Activated CD4-positive, alpha-beta T cell treated with anti-CD3 and anti-CD28 coated beads, Interleukin-2, amount 50 U/mL, for 48 hours (primary cell): Measurements from ENCODE around the gene MIPEP.
A peak's percentile ranks its signal among the peaks of the same experiment; 100 is the strongest.
"Not testable (repeated sequence)": the region's sequence is repeated elsewhere in the genome, so short reads cannot be mapped to it uniquely, and the experiment has no call there.

Experiments
- DNase-seq, 2 experiments: peaks; one replicate each; pipeline ENCODE4 v3.0.0-alpha.2; 2020

MIPEP gene

GRCh38 chr13:23770428-23770827, 118.8 kb downstream of the MIPEP start:
- no peak for DNase-seq

GRCh38 chr13:23769401-23769800, 119.8 kb downstream of the MIPEP start:
- no peak for DNase-seq

GRCh38 chr13:23767838-23768237, 121.4 kb downstream of the MIPEP start:
- no peak for DNase-seq

DNA sequence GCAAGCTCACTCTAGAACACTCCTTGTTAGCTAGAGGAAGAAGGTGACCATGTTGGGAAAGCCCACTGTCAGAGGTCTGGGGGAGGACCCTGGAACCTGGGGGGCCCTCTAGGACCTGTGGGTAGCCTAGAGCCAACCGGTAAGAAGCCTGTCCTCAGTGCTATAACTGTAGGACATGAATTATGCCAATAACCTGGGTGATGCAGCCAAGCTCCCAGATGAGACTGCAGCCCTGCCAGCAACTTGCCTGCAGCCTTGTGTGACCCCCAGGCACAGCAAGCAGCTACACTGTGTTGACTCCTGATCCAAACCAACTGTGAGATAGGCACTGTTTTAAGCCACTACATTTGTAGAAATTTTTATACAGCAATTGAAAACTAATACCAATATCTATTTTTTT, 122.3 kb downstream of the MIPEP start:
- DNase-seq = no peak

DNA sequence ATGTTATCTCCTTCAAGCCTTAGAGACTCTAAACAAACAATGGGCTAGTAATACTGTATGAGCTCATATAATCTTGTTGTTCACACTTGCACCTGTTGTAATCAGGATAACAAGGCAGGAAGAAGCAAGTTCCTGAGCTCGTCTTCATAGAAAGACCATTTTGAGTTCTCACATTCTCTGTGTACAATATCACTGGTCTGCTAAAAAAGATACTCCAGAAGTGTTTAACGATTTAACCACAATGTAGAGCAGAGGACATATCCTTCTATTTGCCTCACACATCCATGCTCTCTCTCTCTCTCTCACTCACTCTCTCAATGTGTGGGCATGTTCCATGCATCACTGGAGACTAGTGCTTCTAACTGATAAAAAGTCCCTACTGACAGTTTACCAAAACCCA, 122.9 kb downstream of the MIPEP start:
- no peak for DNase-seq

DNA sequence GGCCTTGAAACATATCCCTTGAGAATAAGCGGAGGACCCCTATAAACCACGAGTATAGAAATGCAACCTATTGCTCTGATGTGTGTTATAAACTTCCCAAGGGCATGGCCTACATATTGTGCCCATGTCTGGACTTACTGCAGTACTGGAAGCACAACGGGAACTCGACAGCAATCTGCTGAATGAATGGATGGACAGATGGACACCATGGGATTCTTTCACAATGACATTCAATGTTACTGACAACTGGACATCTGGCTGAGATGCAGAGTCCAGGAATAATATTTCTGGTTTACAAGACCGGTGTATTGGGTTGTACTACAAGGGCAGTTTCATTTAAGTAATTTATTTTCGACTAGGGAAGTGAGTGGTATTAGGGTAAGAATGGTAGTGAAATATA, 123.7 kb downstream of the MIPEP start:
- no peak for DNase-seq

DNA sequence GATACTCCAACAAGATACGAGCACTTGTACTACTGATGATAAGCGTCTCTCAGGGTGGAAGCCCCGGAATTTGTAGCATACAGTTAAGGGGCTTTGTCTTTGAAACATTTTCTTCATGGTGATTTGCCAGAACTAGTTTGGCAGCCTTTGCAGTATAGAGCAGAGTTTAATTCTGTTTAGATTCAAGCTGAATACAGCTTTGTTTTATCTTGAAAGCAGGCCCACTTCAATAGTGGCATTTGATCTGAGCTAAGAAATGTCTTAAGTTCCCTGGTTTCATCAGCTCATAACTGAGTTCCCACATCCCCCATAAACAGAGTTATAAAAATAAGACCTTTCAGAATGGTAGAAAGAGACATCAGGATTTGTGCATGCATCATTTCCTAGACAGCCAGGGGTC, 125.9 kb downstream of the MIPEP start:
- no peak for DNase-seq

GRCh38 chr13:23761760-23762159, 127.4 kb downstream of the MIPEP start:
- DNase-seq = not testable (repeated sequence)

DNA sequence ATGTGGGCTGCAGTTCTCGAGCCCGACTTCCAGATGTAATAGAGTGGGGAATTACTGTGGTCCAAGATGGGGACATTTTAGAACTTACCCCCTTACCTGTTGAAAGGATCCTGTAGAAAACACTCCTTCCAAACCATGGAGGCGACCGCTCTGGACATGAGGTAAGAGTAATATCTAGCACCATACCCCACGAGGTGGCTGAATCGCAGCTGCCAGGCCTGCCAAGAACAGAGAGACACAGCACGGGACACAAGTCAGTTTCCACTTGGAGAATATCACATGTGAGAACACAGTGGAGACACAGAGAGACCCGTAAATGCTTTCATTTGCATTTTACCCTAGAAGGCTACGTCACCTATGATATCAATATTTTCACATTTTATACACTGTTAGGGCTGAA, 129.2 kb downstream of the MIPEP start:
- no peak for DNase-seq

GRCh38 chr13:23758798-23759527, 130.2 kb downstream of the MIPEP start:
- DNase-seq = no peak

DNA sequence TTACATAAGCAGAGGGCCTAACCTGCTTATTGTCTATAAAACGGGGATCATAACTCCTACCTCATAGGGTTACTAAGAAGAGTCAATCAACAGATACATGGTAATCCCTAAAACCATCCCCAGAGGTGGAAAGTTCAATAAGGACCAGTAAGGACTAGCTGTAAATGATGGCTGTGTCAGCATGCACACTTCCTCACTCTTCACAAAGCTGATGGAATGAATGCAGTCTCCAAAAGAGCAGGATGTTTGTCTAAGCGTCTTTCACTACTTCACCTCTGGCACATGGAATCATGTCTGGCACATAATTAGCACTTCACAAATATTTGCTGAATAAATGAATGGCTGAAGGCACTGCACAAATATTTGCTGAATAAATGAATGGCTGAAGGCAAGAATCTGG, 134.2 kb downstream of the MIPEP start:
- DNase-seq = no peak

- DNase-seq = peak in 1 of 2 experiments; percentile 24
These were observed 134.7 kb downstream of the MIPEP start for GRCh38 chr13:23754506-23754905.

- no peak for DNase-seq
These were observed 135.7 kb downstream of the MIPEP start for GRCh38 chr13:23753458-23753857.

DNA sequence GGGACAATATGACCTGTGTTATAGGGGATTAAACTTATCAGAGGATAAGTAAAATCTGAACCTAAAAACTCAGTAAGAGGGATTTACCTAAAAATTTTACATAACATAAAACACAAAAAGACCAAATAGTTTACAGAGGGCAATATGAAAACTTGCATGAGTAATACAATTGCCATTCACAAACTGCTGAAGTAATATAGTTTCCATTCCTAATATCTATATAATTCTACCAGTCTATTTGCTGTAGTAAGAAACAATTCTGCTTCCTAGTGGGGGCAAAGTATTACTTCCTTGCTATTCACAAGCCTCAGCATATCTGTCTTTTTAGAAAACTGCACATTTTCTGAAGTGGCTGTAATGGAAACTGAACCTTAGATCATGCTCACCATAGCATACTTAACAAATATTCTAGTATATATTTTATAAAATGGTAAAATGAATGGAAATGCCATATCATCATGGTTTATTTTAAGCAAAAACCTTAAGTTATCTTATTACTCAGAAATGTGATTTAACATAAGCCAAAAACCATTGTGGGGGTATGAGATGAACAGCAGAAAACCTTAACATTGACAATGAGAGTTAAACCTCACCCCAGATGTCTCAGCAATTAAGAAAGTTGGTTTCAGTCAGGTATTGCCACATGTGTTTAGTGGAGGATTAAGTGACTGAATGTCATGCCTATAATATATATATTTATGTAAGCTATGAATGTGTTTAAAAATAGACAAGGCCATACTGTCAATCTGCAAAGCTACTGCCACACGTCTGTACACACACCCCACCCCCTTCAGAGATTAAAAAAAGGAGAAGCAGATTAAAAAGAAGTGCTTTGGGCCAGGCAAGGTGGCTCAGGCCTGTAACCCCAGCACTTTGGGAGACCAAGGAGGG, 136.8 kb downstream of the MIPEP start:
- no peak for DNase-seq

DNA sequence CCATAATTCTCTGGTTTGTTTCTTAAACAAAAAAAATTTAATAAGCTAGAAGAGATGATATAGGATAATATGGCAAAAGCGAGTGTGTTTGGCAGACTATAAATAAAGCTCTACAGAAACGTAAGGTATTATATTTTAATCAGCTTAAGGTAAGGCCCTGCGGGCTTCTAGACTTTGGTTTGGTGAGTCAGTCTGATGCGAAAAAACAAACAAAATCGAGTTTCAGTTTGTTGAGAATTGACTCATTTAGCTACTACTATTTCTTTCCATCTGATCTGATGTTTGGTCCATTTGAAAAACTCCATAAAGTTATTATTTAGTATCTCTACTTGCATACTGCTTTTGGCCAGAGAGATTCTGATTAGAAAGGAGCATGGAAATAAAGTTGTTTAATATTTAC, 138.0 kb downstream of the MIPEP start:
- no peak for DNase-seq

DNA sequence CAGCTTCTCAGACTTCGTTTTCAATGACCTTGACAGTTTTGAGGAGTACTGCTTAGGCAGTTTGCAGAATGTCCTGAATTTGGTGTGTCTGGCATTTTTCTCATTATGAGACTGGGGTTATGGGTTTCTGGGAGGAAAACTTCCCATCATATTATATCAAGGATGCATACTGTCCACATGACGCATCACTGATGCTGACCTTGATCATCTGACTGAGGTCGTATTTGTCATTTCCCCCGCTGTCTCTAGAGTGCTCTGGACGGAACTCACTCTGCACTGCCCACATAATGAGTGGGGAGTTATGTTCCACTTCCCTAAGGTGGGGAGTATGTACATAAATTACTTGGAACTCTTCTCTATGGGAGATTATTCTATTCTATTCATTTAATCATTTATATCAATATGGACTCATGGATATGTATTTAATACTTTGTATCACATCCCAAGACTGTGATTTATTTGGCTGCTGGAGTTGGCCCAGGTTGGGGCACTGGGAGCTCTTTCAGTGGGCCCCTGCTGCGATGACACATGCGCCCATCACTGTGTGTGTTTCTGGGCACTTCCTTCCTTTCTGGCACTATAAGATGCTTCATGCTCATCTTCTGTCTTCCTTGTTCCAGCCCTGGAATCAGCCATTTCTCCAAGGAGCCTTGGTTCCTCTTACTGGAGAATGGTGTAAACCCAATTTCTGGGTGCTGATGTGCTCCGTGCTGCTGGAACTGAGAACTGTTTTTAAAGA, 138.6 kb downstream of the MIPEP start:
- DNase-seq = no peak

GRCh38 chr13:23749288-23749873, 139.8 kb downstream of the MIPEP start:
- no peak for DNase-seq

- DNase-seq = no peak
These were observed 140.8 kb downstream of the MIPEP start for GRCh38 chr13:23748109-23748990.

GRCh38 chr13:23746141-23746540, 143.1 kb downstream of the MIPEP start:
- DNase-seq = not testable (repeated sequence)

DNA sequence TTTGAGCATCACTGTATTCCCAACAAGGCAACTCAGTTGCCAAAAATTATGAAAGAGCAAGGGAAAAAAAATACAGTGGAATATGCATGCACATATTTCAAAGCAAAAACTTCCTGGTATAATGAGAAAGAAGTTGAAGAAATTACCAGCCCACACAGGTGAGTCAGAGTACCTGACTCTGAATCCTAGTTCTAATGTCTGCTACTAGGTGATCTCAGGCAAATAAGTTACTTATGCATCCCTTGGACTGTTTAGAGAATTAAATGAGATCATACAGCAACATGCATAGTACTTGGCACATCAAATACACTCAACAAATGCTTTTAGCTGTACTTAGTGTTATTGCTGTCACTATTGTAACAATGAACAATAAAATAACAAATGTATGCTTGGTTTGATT, 144.9 kb downstream of the MIPEP start:
- DNase-seq = no peak

DNA sequence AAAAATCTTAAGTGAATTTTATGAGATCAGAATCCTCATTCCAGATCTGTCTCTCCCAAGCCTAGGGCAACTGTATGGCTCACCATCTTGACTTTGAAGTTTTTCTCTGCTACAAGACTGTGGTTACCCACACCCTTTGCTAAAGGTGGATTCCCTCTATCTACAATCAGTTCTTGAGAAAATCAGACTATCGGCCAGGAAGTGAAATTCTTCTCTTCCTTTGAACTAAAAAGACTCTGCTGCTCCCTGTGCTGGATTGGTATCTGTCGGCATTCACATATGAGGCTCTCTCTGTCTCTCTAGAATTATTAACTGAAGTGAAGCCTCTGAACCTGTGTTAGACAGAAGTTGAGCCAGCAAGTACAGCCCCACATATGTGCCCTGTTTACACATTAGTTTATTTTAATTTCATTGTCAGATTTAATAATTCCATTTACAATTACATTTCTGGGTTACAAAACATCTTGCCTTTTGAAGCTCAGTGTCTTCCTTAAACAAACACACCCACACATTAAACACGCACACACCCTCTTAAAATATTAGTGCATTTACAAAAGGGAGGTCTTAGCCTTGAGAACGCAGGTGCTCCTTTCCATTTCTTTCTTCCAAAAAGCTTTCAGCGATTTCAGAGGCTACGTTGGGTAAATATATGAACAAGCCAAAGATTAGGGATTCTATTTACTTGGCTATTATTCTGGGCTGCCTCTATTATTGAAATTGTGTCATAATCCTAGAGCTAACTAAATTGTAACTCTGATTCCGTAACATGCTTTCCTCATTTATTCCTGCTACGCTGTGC, 145.7 kb downstream of the MIPEP start:
- DNase-seq = no peak
